Activated CD8-positive, alpha-beta T cell treated with anti-CD3 and anti-CD28 coated beads, Interleukin-2, amount 10 ng/mL, durations not matched to agents 7 days and 5 days (primary cell): ENCODE measurements around the gene GDPD3. TPM values are rescaled to one million over a fixed set of nuclear protein-coding genes. Genes with fewer than 3 reads are reported as not detected.
A peak's percentile ranks its signal among the peaks of the same experiment; 100 is the strongest.

Experiments used
- ATAC-seq: fragments of 150-1000 bp; cut with Tn5 transposase; one replicate; pipeline ENCODE4 v1.10.0; 2021; ENCODE audit warnings: moderate library complexity
- CTCF ChIA-PET: fragments of 350-600 bp; sonication (Branson Sonifier 250); formaldehyde crosslinking; loops from one replicate; lab custom pipeline; 2021; ENCODE audit warnings: antibody characterized with exemption; lab: Charles Lee
- POLR2A ChIA-PET: fragments of 350-600 bp; sonication (Branson Sonifier 250); formaldehyde crosslinking; loops from one replicate; lab custom pipeline; 2021; ENCODE audit warnings: antibody characterized with exemption; lab: Charles Lee
- DNase-seq: peaks from one replicate; pipeline ENCODE4 v3.0.0-alpha.2; 2020
- H3K27ac Mint-ChIP-seq: one replicate; pipeline ENCODE4 v1.8.0; 2021; ENCODE audit warnings: mild to moderate bottlenecking, mixed read lengths
- H3K27me3 Mint-ChIP-seq: one replicate; pipeline ENCODE4 v1.8.0; 2021; ENCODE audit warnings: low read depth, mixed read lengths
- H3K36me3 Mint-ChIP-seq: one replicate; pipeline ENCODE4 v1.8.0; 2021; ENCODE audit warnings: low read depth, mixed read lengths
- H3K4me1 Mint-ChIP-seq: one replicate; pipeline ENCODE4 v1.8.0; 2021; ENCODE audit warnings: low read depth, mixed read lengths
- H3K4me3 Mint-ChIP-seq: one replicate; pipeline ENCODE4 v1.8.0; 2021; ENCODE audit warnings: mild to moderate bottlenecking, mixed read lengths
- H3K9me3 Mint-ChIP-seq: one replicate; pipeline ENCODE4 v1.8.0; 2022; ENCODE audit warnings: mixed read lengths; ENCODE audit not compliant: insufficient read depth
- total RNA-seq, 2 experiments: library from RNA; stranded (reverse); gene quantifications; one replicate each; pipeline ENCODE4 v1.2.3, GENCODE V29; 2021

The GDPD3 gene
- total RNA-seq, 2 experiments from 2014 or later = 10.5 to 12.6 TPM

- H3K27me3 Mint-ChIP-seq = no peaks in the 10 kb centered on the region
- no peak for ATAC-seq
- no peak overlapping the region for H3K4me3 Mint-ChIP-seq
- H3K4me1 Mint-ChIP-seq = peaks cover 23% of the 10 kb centered on the region
- ChIA-PET CTCF (interaction anchor here (1.1 to 2.0 kb wide), 3 partner anchors 16 to 29 kb away, joined by 3 to 6 read pairs (median 6); partner anchors contain the start of gene TBX6), POLR2A (interaction anchor here (1.2 to 3.8 kb wide), 2 partner anchors 69 to 72 kb away, joined by 12 to 17 read pairs; partner anchors contain the start of gene CORO1A)
- H3K27ac Mint-ChIP-seq = no peak overlapping the region
- DNase-seq = no peak
- H3K9me3 Mint-ChIP-seq = no peaks in the 10 kb centered on the region
- H3K36me3 Mint-ChIP-seq = peaks cover 18% of the 10 kb centered on the region
Measured at GRCh38 chr16:30113711-30114333, 485 bp upstream of the GDPD3 start.

GRCh38 chr16:30112197-30113030, 923 bp downstream of the GDPD3 start:
- Mint-ChIP-seq H3K27me3 (no peaks in the 10 kb centered on the region), H3K9me3 (no peaks in the 10 kb centered on the region), H3K36me3 (peaks cover 18% of the 10 kb centered on the region), H3K4me1 (peaks cover 21% of the 10 kb centered on the region), H3K4me3 (no peak overlapping the region), H3K27ac (peak overlapping the region; percentile 60)
- ChIA-PET POLR2A (interaction anchor here (0.6 to 3.8 kb wide), 5 partner anchors 10 to 498 kb away, joined by 3 to 17 read pairs (median 6); partner anchors contain the start of genes CORO1A and ZNF689), CTCF (interaction anchor here (0.6 to 3.9 kb wide), 19 partner anchors 9 to 517 kb away, joined by 3 to 27 read pairs (median 4); partner anchors contain the start of genes ALDOA, CORO1A, MAPK3 and TBC1D10B)
- DNase-seq = peak; percentile 67
- ATAC-seq = peak; percentile 78

- ChIA-PET POLR2A (no interaction called here), CTCF (interaction anchor here (2.5 to 3.9 kb wide), 3 partner anchors 10 to 72 kb away, joined by 10 to 27 read pairs (median 13); partner anchors contain the start of genes CORO1A and TBX6)
- no peak overlapping the region for H3K27ac Mint-ChIP-seq
- no peaks in the 10 kb centered on the region for H3K27me3 Mint-ChIP-seq
- H3K36me3 Mint-ChIP-seq = peaks cover 19% of the 10 kb centered on the region
- no peak overlapping the region for H3K4me3 Mint-ChIP-seq
- ATAC-seq (no peak), DNase-seq (no peak)
- H3K4me1 Mint-ChIP-seq = peaks cover 21% of the 10 kb centered on the region
- no peaks in the 10 kb centered on the region for H3K9me3 Mint-ChIP-seq
Measured at GRCh38 chr16:30110661-30111060, 2.7 kb downstream of the GDPD3 start.

GRCh38 chr16:30108059-30108850, 5.1 kb downstream of the GDPD3 start:
- H3K4me1 Mint-ChIP-seq = peaks cover 11% of the 10 kb centered on the region
- H3K27me3 Mint-ChIP-seq = no peaks in the 10 kb centered on the region
- ATAC-seq (no peak), DNase-seq (no peak)
- ChIA-PET CTCF (no interaction called here), POLR2A (no interaction called here)
- H3K27ac Mint-ChIP-seq = no peak overlapping the region
- no peak overlapping the region for H3K4me3 Mint-ChIP-seq
- H3K36me3 Mint-ChIP-seq = peaks cover 39% of the 10 kb centered on the region
- no peaks in the 10 kb centered on the region for H3K9me3 Mint-ChIP-seq

DNA sequence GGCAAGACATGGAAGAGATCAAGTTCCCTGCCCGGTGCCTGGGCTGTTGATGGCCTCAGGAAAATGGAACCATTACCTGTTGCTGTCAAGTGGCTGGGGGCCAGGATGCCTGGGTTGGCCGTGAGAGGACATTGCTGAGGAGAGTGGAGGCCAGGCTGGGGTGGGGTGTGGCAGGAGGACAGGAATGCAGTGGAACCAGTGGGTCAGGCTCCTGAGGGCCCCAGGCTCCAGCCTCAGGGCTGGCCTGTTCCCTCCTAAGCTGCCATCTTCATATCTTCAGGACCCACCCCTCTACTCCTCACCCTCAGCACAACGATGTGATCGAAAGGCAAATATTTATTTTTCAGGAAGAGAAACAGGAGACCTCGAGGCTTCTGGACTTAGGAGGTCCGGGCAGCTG, 8.8 kb downstream of the GDPD3 start:
- Mint-ChIP-seq H3K9me3 (peaks cover 5% of the 10 kb centered on the region), H3K36me3 (peaks cover 41% of the 10 kb centered on the region), H3K27me3 (no peaks in the 10 kb centered on the region), H3K4me3 (no peak overlapping the region), H3K4me1 (no peaks in the 10 kb centered on the region), H3K27ac (no peak overlapping the region)
- ATAC-seq = no peak
- DNase-seq = no peak
- ChIA-PET POLR2A (no interaction called here), CTCF (interaction anchor here (2.7 to 2.8 kb wide), 2 partner anchors 8 to 12 kb away, joined by 10 to 12 read pairs; partner anchors contain the start of gene TBX6)

- POLR2A ChIA-PET = no interaction called here
Measured at GRCh38 chr16:30104090-30104489, 9.2 kb downstream of the GDPD3 start.

GRCh38 chr16:30096862-30097563, 16.3 kb downstream of the GDPD3 start:
- Mint-ChIP-seq H3K36me3 (peaks cover 52% of the 10 kb centered on the region), H3K27me3 (no peaks in the 10 kb centered on the region), H3K4me1 (peaks cover 49% of the 10 kb centered on the region), H3K9me3 (peaks cover 29% of the 10 kb centered on the region), H3K4me3 (peak overlapping the region; percentile 54), H3K27ac (peak overlapping the region; percentile 89)
- ChIA-PET POLR2A (interaction anchor here (0.6 to 8.1 kb wide), 2 partner anchors 52 to 88 kb away, joined by 3 to 102 read pairs; partner anchors contain the start of gene CORO1A), CTCF (interaction anchor here (1.0 kb wide), 1 partner anchor 15 kb away, joined by 4 read pairs; no protein-coding TSS in a partner anchor)
- DNase-seq = no peak
- ATAC-seq = no peak

More at GRCh38 chr16:30104090-30104489, 9.2 kb downstream of the GDPD3 start:
- Mint-ChIP-seq H3K4me3 (no peak overlapping the region), H3K4me1 (no peaks in the 10 kb centered on the region), H3K9me3 (peaks cover 5% of the 10 kb centered on the region), H3K27ac (no peak overlapping the region), H3K36me3 (peaks cover 43% of the 10 kb centered on the region), H3K27me3 (no peaks in the 10 kb centered on the region)
- DNase-seq = no peak
- no peak for ATAC-seq
- CTCF ChIA-PET = interaction anchor here (1.1 to 2.8 kb wide), 3 partner anchors 8 to 61 kb away, joined by 3 to 12 read pairs (median 10); partner anchors contain the start of gene TBX6

GRCh38 chr16:30096105-30096861, 17.1 kb downstream of the GDPD3 start, which contains the start of gene YPEL3:
TSS of gene YPEL3 (minus strand) at chr16:30096213. CDS start at chr16:30095482, 731 bp downstream.
- H3K27ac Mint-ChIP-seq = peak within 1 kb of the TSS; percentile 89
- DNase-seq (peak; percentile 93), ATAC-seq (peak; percentile 63)
- ChIA-PET POLR2A (interaction anchor here (0.6 to 8.4 kb wide), 3 partner anchors 29 to 89 kb away, joined by 3 to 102 read pairs (median 60); partner anchors contain the start of genes ALDOA and CORO1A), CTCF (interaction anchor here (1.0 kb wide), 1 partner anchor 16 kb away, joined by 4 read pairs; no protein-coding TSS in a partner anchor)
- no peaks in the 10 kb centered on the region for H3K27me3 Mint-ChIP-seq
- peaks cover 55% of the 10 kb centered on the region for H3K4me1 Mint-ChIP-seq
- peaks cover 25% of the 10 kb centered on the region for H3K9me3 Mint-ChIP-seq
- H3K36me3 Mint-ChIP-seq = peaks cover 52% of the 10 kb centered on the region
- H3K4me3 Mint-ChIP-seq = peak within 1 kb of the TSS; percentile 85

DNA sequence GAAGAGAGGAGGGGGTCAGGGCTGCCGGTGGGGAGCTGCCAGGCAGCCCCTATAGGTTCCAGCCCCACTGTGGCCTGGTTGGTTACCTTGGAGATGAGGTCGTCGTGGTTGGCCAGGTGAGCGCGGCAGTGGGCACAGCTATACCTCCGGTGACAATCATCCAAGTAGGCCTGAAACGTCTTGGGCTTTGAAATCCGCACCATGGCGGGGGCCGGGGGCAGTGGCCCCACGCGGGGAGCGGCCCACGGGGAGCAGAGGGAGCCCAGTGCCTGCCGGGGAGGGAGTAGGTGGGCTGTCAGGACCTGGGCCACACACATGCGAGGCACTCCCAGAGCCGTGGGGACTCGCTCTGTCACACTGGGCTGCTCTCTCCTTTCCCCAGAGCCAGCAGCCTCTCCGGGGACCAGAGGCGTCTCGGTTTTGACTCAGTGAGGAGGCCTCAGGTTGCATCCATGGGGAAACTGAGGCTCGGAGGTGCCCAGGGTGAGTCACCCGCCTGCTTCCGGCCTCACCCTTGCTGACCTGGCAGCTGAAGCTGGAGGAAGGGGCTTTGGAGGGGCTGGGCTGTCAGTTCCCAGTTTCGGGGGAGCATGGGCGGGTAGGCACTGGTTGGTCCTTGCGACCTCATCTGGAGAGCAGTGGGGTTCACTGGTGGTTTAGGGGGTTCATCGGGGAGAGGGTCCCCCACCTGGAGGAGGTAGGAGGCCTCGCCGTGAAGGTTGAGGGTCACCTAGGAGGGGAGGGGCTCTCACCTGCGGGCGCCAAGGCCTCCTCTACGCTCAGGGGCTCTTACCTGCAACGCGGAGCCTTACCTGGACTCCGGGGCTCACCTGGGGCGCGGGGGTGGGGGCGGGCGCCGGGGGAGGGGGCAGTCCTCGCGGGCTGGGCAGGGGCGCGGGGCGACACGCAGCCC, 17.9 kb downstream of the GDPD3 start:
- POLR2A ChIA-PET = interaction anchor here (1.1 to 8.4 kb wide), 3 partner anchors 11 to 89 kb away, joined by 3 to 102 read pairs (median 60); partner anchors contain the start of genes ALDOA and CORO1A
- Mint-ChIP-seq H3K27me3 (no peaks in the 10 kb centered on the region), H3K27ac (peak overlapping the region; percentile 83), H3K4me1 (peaks cover 58% of the 10 kb centered on the region), H3K9me3 (peaks cover 24% of the 10 kb centered on the region), H3K36me3 (peaks cover 49% of the 10 kb centered on the region), H3K4me3 (peak overlapping the region; percentile 85)
- ATAC-seq = no peak
- DNase-seq = no peak
- CTCF ChIA-PET = no interaction called here
